SK-N-SH (cell line): ENCODE results near the gene ABCA9. TPM values are rescaled to one million over a fixed set of nuclear protein-coding genes. Genes with fewer than 3 reads are reported as not detected.

Experiments used
- CTCF ChIA-PET: fragments of 300-600, 350-600 bp; formaldehyde crosslinking; extraction: SDS; loops from one replicate; lab custom pipeline; 2021; lab: Yijun Ruan, JAX
- POLR2A ChIA-PET: fragments of 350-600 bp; sonication (Branson Sonifier 250); formaldehyde crosslinking; extraction: SDS; loops from one replicate; lab custom pipeline; 2020; ENCODE audit warnings: antibody characterized with exemption, inconsistent platforms; lab: Yijun Ruan, JAX
- DNase-seq: peaks from one replicate; pipeline ENCODE4 v3.0.0; 2012
- H2AFZ ChIP-seq: fragments of 200-600 bp; sonication (generic); 2 replicates; pipeline ENCODE4 v1.8.1; 2016; ENCODE audit warnings: antibody characterized with exemption, mild to moderate bottlenecking, low read depth
- H3F3A ChIP-seq: fragments of 200-600 bp; sonication (generic); replicated peaks from 2 replicates; pipeline ENCODE3; 2016; ENCODE audit warnings: antibody characterized with exemption, mild to moderate bottlenecking; ENCODE audit not compliant: insufficient read depth
- H3K27ac ChIP-seq, 2 experiments: fragments of 200-500 bp in 1 of 2; fragments of 200-600 bp in 1 of 2; sonication (Bioruptor generic) in 1 of 2; sonication (generic), shearing (Covaris generic) in 1 of 2; 2 replicates each; pipeline versions ENCODE4 v1.5.1 to v1.6.1; 2014 to 2016; ENCODE audit warnings: low read depth in 2 of 2, inconsistent platforms in 1 of 2, low read length in 1 of 2, mild to moderate bottlenecking in 1 of 2, mixed read lengths in 1 of 2
- H3K27me3 ChIP-seq: fragments of 200-600 bp; sonication (generic), shearing (Covaris generic); 2 replicates; pipeline ENCODE4 v1.6.1; 2016; ENCODE audit warnings: mixed run types; ENCODE audit not compliant: insufficient read depth
- H3K36me3 ChIP-seq, 2 experiments: fragments of 200-500 bp in 1 of 2; fragments of 200-600 bp in 1 of 2; sonication (Bioruptor generic) in 1 of 2; sonication (generic) in 1 of 2; replicated peaks in 1 of 2; 2 replicates each; pipeline versions ENCODE3 to v1.5.1; 2014 to 2016; ENCODE audit warnings: low read length in 1 of 2, mild to moderate bottlenecking in 1 of 2; ENCODE audit not compliant: insufficient read depth in 2 of 2, control insufficient read depth in 1 of 2
- H3K4me1 ChIP-seq, 2 experiments: fragments of 200-500 bp in 1 of 2; fragments of 200-600 bp in 1 of 2; sonication (Bioruptor generic) in 1 of 2; sonication (generic), shearing (Covaris generic) in 1 of 2; 2 replicates each; pipeline versions ENCODE4 v1.5.1 to v1.6.1; 2014 to 2016; ENCODE audit warnings: low read depth in 1 of 2, low read length in 1 of 2, mixed run types in 1 of 2; ENCODE audit not compliant: insufficient read depth in 2 of 2, control insufficient read depth in 1 of 2
- H3K4me2 ChIP-seq: fragments of 200-600 bp; sonication (generic), shearing (Covaris generic); 2 replicates; pipeline ENCODE4 v1.6.1; 2017; ENCODE audit warnings: mixed run types
- H3K4me3 ChIP-seq, 2 experiments: fragments of 200-500 bp in 1 of 2; fragments of 200-600 bp in 1 of 2; sonication (Bioruptor generic) in 1 of 2; sonication (generic), shearing (Covaris generic) in 1 of 2; 2 replicates each; pipeline versions ENCODE4 v1.5.1 to v1.8.1; 2014 to 2016; ENCODE audit warnings: low read depth in 2 of 2, inconsistent platforms in 1 of 2, low read length in 1 of 2, mild to moderate bottlenecking in 1 of 2, mixed read lengths in 1 of 2, moderate library complexity in 1 of 2
- H3K79me2 ChIP-seq: fragments of 200-600 bp; sonication (generic); 2 replicates; pipeline ENCODE4 v1.8.1; 2017; ENCODE audit warnings: mild to moderate bottlenecking; ENCODE audit not compliant: insufficient read depth
- H3K9ac ChIP-seq: fragments of 200-600 bp; sonication (generic); 2 replicates; pipeline ENCODE4 v1.6.1; 2017; ENCODE audit warnings: mixed run types
- H3K9me2 ChIP-seq: fragments of 200-600 bp; sonication (generic); 2 replicates; pipeline ENCODE4 v1.6.1; 2017; ENCODE audit warnings: mixed run types
- H3K9me3 ChIP-seq: fragments of 200-600 bp; sonication (generic); 2 replicates; pipeline ENCODE4 v1.6.1; 2017; ENCODE audit warnings: mixed run types, mild to moderate bottlenecking, moderate library complexity
- H4K20me1 ChIP-seq: fragments of 200-600 bp; sonication (generic); 2 replicates; pipeline ENCODE4 v1.6.1; 2017; ENCODE audit warnings: mild to moderate bottlenecking, mixed run types; ENCODE audit not compliant: insufficient read depth
- EZH2phosphoT487 ChIP-seq: fragments of 200-600 bp; sonication (generic); IDR thresholded peaks from 2 replicates; pipeline ENCODE4 v1.6.1; 2017; ENCODE audit warnings: low read depth, mixed run types, mild to moderate bottlenecking, antibody characterized with exemption, moderate library complexity, borderline replicate concordance
- FOSL2 ChIP-seq: IDR thresholded peaks from 2 replicates; pipeline ENCODE4 v1.4.0; 2012; ENCODE audit warnings: low read depth, mild to moderate bottlenecking, moderate library complexity, borderline replicate concordance
- MEF2A ChIP-seq: IDR thresholded peaks from 2 replicates; pipeline ENCODE4 v1.4.0; 2012; ENCODE audit warnings: low read depth, borderline replicate concordance
- NRF1 ChIP-seq: IDR thresholded peaks from 2 replicates; pipeline ENCODE4 v1.6.1; 2012; ENCODE audit warnings: low read depth, mild to moderate bottlenecking, low read length
- TCF12 ChIP-seq: IDR thresholded peaks from 2 replicates; pipeline ENCODE4 v1.4.0; 2012
- WGBS: methylation state at CpG from one replicate; pipeline ENCODE4 v1.1.6; 2017; ENCODE audit warnings: low lambda C conversion rate; 5-methylcytosine and 5-hydroxymethylcytosine counted together
- polyA plus RNA-seq, 3 experiments: library from polyadenylated mRNA; depleted of rRNA; stranded (reverse); fragments of >200 nt; gene quantifications; 2 replicates each; pipeline ENCODE4 v1.2.3, GENCODE V29; 2012
- TF ChIP-seq, protein P1 (sequence below): fragments of 150-350 bp; IDR thresholded peaks from 2 replicates; pipeline ENCODE4 v1.6.1; 2016; ENCODE audit warnings: mild to moderate bottlenecking, low read depth, low read length
- TF ChIP-seq, protein P2 (sequence below): IDR thresholded peaks from 2 replicates; pipeline ENCODE4 v1.6.1; 2012; ENCODE audit warnings: mild to moderate bottlenecking, low read depth, low read length, moderate library complexity
- TF ChIP-seq, protein P3 (sequence below): IDR thresholded peaks from 2 replicates; pipeline ENCODE4 v1.4.0; 2012; ENCODE audit warnings: low read depth, borderline replicate concordance

The ABCA9 gene
- polyA plus RNA-seq, 1 of the 3 experiments (the other 2 are of a cell fraction), result 0.07 TPM

DNA sequence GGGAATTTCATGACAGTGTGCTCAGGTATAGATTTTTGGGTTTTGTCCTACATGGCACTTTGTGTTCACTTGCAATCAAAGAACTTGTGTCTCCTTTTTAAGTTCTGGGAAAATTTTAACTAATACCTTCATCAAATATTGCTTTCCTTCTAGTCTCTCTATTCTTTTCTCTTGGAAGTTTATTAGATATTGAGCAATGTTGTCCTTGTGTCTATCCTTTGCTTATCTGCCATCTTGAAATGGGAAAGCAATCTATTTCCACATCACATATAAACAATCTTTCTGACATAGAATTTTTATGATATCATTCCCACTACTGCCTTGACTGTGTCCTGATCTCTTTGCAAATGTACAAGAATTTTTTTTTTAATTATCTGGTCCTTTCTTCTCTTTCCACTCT, 4.4 kb upstream of the ABCA9 start:
- ChIA-PET CTCF (no interaction called here), POLR2A (no interaction called here)
- H2AFZ ChIP-seq, result no peak overlapping the region
- H3K9ac ChIP-seq, result no peak overlapping the region
- H3K36me3 ChIP-seq, result no peaks in the 10 kb centered on the region
- no peak overlapping the region for H3K27ac ChIP-seq
- H3K4me3 ChIP-seq, result no peak overlapping the region
- no peaks in the 10 kb centered on the region for H3K9me2 ChIP-seq
- H3K9me3 ChIP-seq, result no peaks in the 10 kb centered on the region
- DNase-seq, result no peak
- H3K4me2 ChIP-seq, result no peak overlapping the region
- no peaks in the 10 kb centered on the region for H4K20me1 ChIP-seq
- TF ChIP-seq, protein P1, sequence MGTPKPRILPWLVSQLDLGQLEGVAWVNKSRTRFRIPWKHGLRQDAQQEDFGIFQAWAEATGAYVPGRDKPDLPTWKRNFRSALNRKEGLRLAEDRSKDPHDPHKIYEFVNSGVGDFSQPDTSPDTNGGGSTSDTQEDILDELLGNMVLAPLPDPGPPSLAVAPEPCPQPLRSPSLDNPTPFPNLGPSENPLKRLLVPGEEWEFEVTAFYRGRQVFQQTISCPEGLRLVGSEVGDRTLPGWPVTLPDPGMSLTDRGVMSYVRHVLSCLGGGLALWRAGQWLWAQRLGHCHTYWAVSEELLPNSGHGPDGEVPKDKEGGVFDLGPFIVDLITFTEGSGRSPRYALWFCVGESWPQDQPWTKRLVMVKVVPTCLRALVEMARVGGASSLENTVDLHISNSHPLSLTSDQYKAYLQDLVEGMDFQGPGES, result no peak
- TF ChIP-seq FOSL2 (no peak), EZH2phosphoT487 (no peak), TCF12 (no peak), MEF2A (no peak)
- TF ChIP-seq, protein P2, sequence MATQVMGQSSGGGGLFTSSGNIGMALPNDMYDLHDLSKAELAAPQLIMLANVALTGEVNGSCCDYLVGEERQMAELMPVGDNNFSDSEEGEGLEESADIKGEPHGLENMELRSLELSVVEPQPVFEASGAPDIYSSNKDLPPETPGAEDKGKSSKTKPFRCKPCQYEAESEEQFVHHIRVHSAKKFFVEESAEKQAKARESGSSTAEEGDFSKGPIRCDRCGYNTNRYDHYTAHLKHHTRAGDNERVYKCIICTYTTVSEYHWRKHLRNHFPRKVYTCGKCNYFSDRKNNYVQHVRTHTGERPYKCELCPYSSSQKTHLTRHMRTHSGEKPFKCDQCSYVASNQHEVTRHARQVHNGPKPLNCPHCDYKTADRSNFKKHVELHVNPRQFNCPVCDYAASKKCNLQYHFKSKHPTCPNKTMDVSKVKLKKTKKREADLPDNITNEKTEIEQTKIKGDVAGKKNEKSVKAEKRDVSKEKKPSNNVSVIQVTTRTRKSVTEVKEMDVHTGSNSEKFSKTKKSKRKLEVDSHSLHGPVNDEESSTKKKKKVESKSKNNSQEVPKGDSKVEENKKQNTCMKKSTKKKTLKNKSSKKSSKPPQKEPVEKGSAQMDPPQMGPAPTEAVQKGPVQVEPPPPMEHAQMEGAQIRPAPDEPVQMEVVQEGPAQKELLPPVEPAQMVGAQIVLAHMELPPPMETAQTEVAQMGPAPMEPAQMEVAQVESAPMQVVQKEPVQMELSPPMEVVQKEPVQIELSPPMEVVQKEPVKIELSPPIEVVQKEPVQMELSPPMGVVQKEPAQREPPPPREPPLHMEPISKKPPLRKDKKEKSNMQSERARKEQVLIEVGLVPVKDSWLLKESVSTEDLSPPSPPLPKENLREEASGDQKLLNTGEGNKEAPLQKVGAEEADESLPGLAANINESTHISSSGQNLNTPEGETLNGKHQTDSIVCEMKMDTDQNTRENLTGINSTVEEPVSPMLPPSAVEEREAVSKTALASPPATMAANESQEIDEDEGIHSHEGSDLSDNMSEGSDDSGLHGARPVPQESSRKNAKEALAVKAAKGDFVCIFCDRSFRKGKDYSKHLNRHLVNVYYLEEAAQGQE, result no peak
- TF ChIP-seq, protein P3, sequence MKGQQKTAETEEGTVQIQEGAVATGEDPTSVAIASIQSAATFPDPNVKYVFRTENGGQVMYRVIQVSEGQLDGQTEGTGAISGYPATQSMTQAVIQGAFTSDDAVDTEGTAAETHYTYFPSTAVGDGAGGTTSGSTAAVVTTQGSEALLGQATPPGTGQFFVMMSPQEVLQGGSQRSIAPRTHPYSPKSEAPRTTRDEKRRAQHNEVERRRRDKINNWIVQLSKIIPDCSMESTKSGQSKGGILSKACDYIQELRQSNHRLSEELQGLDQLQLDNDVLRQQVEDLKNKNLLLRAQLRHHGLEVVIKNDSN, result no peak
- H3K79me2 ChIP-seq, result no peaks in the 10 kb centered on the region
- H3F3A ChIP-seq, result no peaks in the 10 kb centered on the region
- H3K27me3 ChIP-seq, result no peaks in the 10 kb centered on the region; the same call in 1 of the 2 replicates
- peaks cover 3 to 6% of the 10 kb centered on the region in 2 experiments; a peak in 3 of 4 replicates for H3K4me1 ChIP-seq

DNA sequence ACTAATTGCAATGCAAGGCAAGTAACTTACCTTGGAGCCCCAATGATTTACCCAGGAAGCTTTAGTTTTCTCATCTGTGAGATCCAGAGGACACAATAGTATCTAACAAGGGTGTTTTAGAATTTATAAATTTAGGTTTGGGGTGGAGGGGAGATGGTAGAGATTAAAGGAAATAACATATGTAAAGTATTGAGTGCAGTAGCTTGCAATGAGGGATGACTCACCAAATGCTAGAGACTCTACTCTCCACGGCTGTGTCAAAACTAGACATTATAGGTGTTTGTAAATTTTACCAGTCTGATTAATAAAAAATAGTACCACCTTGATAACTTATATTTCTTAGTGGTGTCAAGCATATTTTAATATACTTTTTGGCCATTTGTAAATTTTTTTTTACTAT, 3.7 kb upstream of the ABCA9 start:
- Histone ChIP-seq H3K9me2 (no peaks in the 10 kb centered on the region), H3K27ac (no peak overlapping the region), H3K9ac (no peak overlapping the region), H3K27me3 (no peaks in the 10 kb centered on the region; the same call in 1 of the 2 replicates), H3K4me1 (peaks cover 3 to 4% of the 10 kb centered on the region in 2 experiments; a peak in 3 of 4 replicates), H3K36me3 (no peaks in the 10 kb centered on the region), H3K4me3 (no peak overlapping the region), H3F3A (no peaks in the 10 kb centered on the region), H3K9me3 (no peaks in the 10 kb centered on the region), H3K79me2 (no peaks in the 10 kb centered on the region), H3K4me2 (no peak overlapping the region), H2AFZ (no peak overlapping the region), H4K20me1 (no peaks in the 10 kb centered on the region)
- TF ChIP-seq NRF1, result no peak
- DNase-seq, result no peak
- 15% methylated on average over 1 of the region's 1 CpG for WGBS
- ChIA-PET POLR2A (no interaction called here), CTCF (no interaction called here)
